ENCODE measurements around the gene TMEM200B. TPM values are rescaled to one million over a fixed set of nuclear protein-coding genes. Genes with fewer than 3 reads are reported as not detected.

The TMEM200B gene
- polyA plus RNA-seq, 4 donors = 0.81 to 4.9 (median 3.9) TPM; not detected in 1

GRCh38 chr1:29077155-29077554 is 46.5 kb downstream of the TMEM200B start:
- H3K4me1 ChIP-seq (ENCODE audit: control insufficient read depth in 3 of 3, insufficient read depth in 2 of 3, low read depth in 1 of 3, low read length in 2 of 3) = no peaks in the 10 kb centered on the region
- no peak for FAIRE-seq
- no peaks in the 10 kb centered on the region for H3K9me3 ChIP-seq (ENCODE audit: control insufficient read depth in 2 of 2, insufficient read depth in 1 of 2, low read depth in 1 of 2, low read length in 1 of 2)
- no peaks in the 10 kb centered on the region for H3K27me3 ChIP-seq (ENCODE audit: control insufficient read depth in 3 of 3, insufficient read depth in 3 of 3, low read length in 3 of 3)
- no peak overlapping the region for H3K4me3 ChIP-seq (ENCODE audit: low read depth in 1 of 3, low read length in 3 of 3)
- WGBS, 3 donors = 93 to 95% (median 93%) methylated on average over 2 of the region's 2 CpGs
- H3K36me3 ChIP-seq (ENCODE audit: control insufficient read depth in 3 of 3, insufficient read depth in 2 of 3, low read depth in 1 of 3, low read length in 3 of 3) = peaks cover 0 to 15% (median 0%) of the 10 kb centered on the region in 3 donors
- no peak overlapping the region for H3K27ac ChIP-seq (ENCODE audit: low read depth in 1 of 3, low read length in 2 of 3)
- no peak for DNase-seq

Other genes with a start within 250 kb of the TMEM200B start
- 10 to 100 TPM; 14.9 to 77.9 (median 20.5) TPM for gene EPB41, start 209.3 kb downstream of the TMEM200B start, polyA plus RNA-seq
- gene SRSF4, start 58.0 kb upstream of the TMEM200B start, polyA plus RNA-seq = 100 to 1,000 TPM in 1 of 4 donors, 10 to 100 TPM in 3; 65.1 to 149 (median 85.6) TPM
- gene MECR, start 107.0 kb upstream of the TMEM200B start, polyA plus RNA-seq = 10 to 100 TPM in 3 of 4 donors, 1 to 10 TPM in 1; 9.7 to 21.3 (median 19.6) TPM
- gene PTPRU, start 112.6 kb upstream of the TMEM200B start, polyA plus RNA-seq = 10 to 100 TPM in 1 of 4 donors, 1 to 10 TPM in 1, under 1 TPM in 1, not detected in 1; 0.27 to 44.5 (median 4.3) TPM